Activated CD4-positive, alpha-beta T cell treated with anti-CD3 and anti-CD28 coated beads, Interleukin-2, amount 50 U/mL, for 4 hours (primary cell): Measurements from ENCODE around the gene RBBP8NL.
A peak's percentile ranks its signal among the peaks of the same experiment; 100 is the strongest.
"Not testable (repeated sequence)": the region's sequence is repeated elsewhere in the genome, so short reads cannot be mapped to it uniquely, and the experiment has no call there.

Experiments used
- DNase-seq, 2 experiments: peaks; one replicate each; pipeline ENCODE4 v3.0.0-alpha.2; 2020

Gene RBBP8NL

GRCh38 chr20:62390317-62391164, 36.8 kb downstream of the RBBP8NL start:
- DNase-seq, result no peak

- no peak for DNase-seq
These were observed 37.7 kb downstream of the RBBP8NL start for GRCh38 chr20:62389601-62390087.

- DNase-seq, result no peak
These were observed 38.3 kb downstream of the RBBP8NL start for GRCh38 chr20:62388839-62389600.

GRCh38 chr20:62387933-62388635, 39.3 kb downstream of the RBBP8NL start:
- peak; percentile 25 to 37 for DNase-seq

GRCh38 chr20:62387219-62387913, 40.0 kb downstream of the RBBP8NL start:
- DNase-seq, result peak in 1 of 2 experiments; percentile 17

GRCh38 chr20:62386383-62387218, 40.7 kb downstream of the RBBP8NL start, which contains the start of gene RPS21:
Gene RPS21 (plus strand): TSS chr20:62387103. CDS start chr20:62387339, 236 bp downstream.
- peak; percentile 89 to 91 for DNase-seq

GRCh38 chr20:62382306-62383198, 44.8 kb downstream of the RBBP8NL start:
- peak; percentile 75 to 76 for DNase-seq

- no peak for DNase-seq
These were observed 45.5 kb downstream of the RBBP8NL start for GRCh38 chr20:62381842-62382241.

- DNase-seq, result no peak
These were observed 46.0 kb downstream of the RBBP8NL start for GRCh38 chr20:62381202-62381797.

- DNase-seq, result no peak
These were observed 49.1 kb downstream of the RBBP8NL start for GRCh38 chr20:62378215-62378614.

GRCh38 chr20:62377615-62378178, 49.6 kb downstream of the RBBP8NL start:
- no peak for DNase-seq

- no peak for DNase-seq
These were observed 50.3 kb downstream of the RBBP8NL start for GRCh38 chr20:62377064-62377461.

- DNase-seq, result no peak
These were observed 51.0 kb downstream of the RBBP8NL start for GRCh38 chr20:62376112-62377063.

GRCh38 chr20:62374331-62375152, 52.8 kb downstream of the RBBP8NL start:
- DNase-seq, result no peak

GRCh38 chr20:62373631-62374179, 53.6 kb downstream of the RBBP8NL start:
- not testable (repeated sequence) for DNase-seq

GRCh38 chr20:62372042-62372993, 55.0 kb downstream of the RBBP8NL start:
- DNase-seq, result no peak
